ENCODE data around the gene FAM210A.

DNA sequence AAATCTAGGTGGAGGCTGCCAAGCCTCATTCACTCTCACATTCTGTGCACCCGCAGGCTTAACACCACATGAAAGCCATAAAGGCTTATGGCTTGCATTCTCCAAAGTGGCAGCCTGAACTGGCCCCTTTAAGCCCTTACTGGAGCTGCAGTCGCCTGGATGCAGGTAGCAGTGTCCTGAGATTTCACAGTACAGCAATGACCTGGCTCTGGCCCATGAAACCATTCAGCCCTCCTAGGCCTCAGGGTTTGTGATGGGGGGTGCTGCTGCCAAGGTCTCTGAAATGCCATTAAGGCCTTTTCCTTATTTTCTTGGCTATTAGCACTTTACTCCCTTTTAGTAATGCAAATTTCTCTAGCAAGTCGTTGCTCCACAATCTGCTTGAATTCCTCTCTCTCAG, 48.7 kb upstream of the FAM210A start:
- TF ChIP-seq, protein P1, sequence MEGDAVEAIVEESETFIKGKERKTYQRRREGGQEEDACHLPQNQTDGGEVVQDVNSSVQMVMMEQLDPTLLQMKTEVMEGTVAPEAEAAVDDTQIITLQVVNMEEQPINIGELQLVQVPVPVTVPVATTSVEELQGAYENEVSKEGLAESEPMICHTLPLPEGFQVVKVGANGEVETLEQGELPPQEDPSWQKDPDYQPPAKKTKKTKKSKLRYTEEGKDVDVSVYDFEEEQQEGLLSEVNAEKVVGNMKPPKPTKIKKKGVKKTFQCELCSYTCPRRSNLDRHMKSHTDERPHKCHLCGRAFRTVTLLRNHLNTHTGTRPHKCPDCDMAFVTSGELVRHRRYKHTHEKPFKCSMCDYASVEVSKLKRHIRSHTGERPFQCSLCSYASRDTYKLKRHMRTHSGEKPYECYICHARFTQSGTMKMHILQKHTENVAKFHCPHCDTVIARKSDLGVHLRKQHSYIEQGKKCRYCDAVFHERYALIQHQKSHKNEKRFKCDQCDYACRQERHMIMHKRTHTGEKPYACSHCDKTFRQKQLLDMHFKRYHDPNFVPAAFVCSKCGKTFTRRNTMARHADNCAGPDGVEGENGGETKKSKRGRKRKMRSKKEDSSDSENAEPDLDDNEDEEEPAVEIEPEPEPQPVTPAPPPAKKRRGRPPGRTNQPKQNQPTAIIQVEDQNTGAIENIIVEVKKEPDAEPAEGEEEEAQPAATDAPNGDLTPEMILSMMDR (IDR thresholded peaks at IDR 0.05) = no peak
- no peak for TF ChIP-seq POLR2AphosphoS5 (IDR thresholded peaks at IDR 0.05)

All from prostate gland (tissue), 2 donors.